Fibroblast of skin of right quadriceps (primary cell): ENCODE measurements around the gene TMEM244.
A peak's percentile ranks its signal among the peaks of the same experiment; 100 is the strongest.
"Not testable (repeated sequence)": the region's sequence is repeated elsewhere in the genome, so short reads cannot be mapped to it uniquely, and the experiment has no call there.

Experiments
- DNase-seq: peaks from one replicate; pipeline ENCODE4 v3.0.0-alpha.2; 2013

Gene TMEM244

DNA sequence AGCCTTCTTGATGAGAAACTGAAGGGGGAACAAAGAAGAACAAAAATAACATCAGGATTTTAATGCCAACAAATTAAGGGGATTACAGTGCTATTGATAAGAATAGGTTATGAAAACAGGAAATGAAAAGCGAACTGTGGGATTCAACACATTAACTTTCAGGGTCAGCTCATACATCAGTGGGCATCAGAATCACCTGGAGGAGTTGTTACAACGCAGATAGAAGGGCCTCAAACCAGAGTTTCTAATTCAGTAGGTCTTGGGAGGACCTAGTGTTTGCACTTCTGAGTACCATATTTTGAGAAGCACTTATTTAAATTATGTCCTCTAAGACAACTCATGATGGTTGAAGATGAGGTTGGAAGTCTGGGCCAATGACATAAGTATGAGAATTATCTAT is 5.6 kb upstream of the TMEM244 start:
- DNase-seq = no peak

DNA sequence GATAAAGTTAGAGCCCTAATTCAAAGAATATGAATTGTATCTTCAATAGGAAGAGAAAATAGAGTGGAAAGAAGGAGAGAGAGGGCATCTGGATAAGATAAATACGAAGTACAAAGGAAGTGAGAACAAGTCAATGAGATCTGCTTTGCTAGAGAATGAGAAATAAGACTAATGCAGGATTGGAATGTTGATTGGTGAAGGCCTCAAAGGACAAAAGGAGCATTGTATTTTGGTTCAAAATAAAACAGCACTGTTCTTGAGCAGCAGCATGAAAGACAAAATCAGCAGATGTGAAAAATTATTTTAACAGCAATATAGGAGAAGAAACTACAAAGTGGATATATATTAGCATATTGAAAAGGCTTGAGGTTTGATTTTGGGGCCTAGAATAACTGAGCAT is 5.1 kb upstream of the TMEM244 start:
- no peak for DNase-seq

DNA sequence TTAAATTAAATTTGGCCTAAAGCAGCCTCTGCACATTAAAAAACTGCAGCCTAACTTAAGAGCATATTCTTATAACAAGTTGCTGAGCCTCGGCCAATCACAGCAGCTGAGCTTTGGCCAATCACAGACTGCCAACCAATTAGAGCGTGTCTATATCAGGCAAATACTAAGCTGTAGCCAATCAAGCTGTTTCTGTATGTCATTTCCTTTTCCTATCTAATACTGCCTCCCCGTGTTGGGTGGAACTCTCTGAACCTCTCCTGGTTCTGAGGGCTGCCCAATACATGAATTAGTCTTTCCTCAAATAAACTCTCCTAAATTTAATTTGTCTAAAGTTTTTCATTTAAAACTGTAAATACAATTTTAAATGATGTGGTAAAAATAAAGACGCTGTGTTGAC is 3.9 kb upstream of the TMEM244 start:
- no peak for DNase-seq

DNA sequence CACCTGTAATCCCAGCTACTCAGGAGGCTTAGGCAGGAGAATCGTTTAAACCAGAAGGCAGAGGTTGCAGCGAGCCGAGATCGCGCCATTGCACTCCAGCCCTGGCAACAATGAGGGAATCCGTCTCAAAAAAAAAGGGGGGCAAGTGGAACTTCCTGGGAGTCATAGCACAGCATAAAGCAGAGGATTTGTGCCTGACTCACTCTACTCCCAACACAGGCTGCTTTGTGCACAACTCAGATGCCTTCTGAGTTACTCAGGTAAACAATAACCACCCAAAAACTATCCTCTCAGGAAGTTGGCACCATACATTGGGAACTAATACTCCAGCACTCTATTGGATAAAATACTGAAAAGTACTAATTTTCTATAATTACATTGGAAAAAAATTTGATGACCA is 2.5 kb upstream of the TMEM244 start:
- DNase-seq = peak; percentile 59

DNA sequence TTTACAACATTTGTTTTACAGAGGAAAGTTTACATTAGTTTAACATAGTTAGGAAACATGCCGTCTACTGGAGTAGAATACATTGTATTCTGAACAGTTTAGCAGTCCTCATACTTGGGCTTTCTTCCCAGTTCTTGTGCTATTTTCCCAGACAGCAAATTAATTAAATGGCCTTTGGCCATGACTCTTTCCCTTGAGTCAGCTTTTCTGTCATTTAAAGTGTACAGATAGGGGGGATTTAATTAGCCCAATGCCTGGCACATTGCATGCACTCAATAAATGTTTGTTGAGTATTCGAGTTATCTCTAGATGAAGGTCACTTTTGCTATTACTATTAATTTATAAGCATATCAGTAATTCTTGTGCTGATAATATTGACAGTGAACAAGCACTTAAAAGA is 1.6 kb downstream of the TMEM244 start:
- peak; percentile 38 for DNase-seq

DNA sequence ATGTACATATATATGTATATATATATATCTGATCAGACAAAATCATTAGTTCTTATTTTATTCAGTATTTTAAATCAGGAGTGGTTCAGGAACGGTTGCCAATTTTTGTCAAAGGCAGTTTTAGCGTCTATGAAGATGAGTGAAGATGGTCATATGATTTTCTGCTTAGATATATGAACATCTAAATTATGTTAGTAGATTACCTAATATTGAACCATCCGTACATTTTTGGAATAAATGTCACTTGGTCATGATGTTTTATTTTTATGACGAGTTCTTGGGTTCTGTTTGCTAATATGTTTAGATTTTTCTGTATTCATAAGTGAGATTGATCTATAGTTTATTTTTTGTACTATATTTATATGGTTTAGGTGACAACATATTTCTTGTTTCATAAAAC is 3.3 kb downstream of the TMEM244 start:
- DNase-seq = no peak

DNA sequence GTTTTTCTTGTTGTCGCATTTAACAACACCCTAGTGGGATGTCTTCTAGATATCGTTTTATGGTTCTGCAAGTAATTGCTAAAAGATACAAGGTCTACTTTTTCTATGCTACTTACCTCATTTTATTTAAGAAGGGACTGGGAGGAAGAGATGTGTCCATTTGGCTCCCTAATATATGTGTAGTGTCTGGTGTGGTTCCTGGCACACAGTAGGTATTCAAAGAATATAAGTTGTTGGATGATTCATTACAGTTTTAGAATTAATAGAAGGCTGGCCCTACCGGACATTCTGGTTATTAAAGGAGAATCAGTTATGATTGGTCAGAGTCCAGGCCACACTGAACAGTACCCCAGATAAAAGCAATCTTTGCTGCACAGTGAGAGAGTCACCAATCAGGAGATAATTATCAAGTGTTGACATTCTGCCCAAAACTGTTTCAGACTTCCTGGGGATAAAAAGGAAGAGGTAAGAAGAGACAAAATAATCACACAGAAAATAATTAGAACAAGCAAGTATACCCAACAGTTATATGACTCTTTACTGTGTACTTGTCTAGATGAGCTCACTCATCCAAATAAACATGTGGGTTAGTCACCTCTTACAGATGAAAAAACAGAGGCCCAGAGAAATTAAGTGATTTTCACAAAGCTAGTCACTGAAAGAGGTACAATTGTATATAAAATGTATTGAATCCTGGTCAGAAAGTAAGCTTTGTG is 7.0 kb downstream of the TMEM244 start:
- peak; percentile 74 for DNase-seq

DNA sequence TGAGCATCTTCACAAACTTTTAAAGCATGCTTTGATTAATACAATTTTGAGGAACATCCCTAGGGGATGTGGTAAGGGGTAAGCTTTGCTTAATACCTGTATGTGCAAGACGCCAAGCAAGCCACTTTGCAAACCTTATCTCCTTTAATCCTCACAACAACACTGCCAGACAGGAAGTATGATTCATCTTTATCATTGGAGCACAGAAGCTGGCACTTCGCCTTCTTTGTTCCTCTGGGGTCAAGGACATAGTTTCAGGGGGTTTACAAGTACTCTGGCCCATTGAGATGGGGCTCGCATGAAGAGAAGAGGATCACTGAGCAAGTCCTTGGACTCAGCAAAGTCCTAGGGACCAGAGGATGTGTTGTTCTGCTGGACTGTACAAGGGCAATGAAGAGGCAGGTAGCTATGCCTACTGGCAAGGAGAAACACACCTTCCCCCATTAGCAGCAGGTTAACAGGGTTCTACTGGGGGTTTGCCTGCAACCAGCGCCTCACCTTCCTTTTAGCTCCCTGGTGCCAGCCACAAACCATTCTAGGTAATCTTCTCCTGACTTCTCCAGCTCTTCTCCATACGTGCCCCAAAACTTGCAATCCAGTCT is 8.8 kb downstream of the TMEM244 start:
- DNase-seq = peak; percentile 15

DNA sequence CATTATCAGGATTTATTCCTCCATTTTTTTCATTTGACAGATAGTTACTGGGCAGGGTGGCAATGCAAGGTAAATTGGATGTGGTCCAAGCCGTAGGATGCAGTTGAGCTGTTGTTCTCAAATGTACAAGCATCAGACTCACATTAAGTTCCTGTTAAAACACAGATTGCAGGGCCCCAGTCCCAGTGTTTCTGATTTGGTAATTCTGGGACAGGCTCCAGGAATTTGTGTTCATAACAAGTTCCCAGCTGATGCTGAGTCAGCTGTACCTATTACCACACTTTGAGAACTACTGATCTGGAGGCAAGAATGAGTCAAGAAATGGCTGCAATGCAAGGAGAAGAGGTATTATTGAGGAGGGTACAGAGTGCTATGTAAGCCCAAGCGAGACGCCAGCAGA is 11.7 kb downstream of the TMEM244 start:
- peak; percentile 69 for DNase-seq

DNA sequence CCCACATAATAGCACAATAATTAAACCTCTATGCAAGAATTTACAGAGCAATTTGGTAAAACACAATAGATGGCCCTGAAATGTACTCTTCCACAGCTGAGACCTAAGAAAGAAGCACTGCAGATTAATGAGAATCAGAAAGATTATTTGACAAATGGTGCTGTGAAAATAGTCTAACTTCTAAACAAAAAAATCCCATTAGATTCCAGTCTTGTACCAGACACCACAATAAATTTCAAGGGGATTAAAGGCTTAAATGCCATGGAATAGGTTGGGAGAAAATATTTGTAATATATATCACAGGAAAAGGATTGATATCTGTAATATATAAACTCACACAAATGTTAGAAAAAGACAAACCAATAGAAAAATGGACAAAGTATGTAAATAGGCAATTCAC is 14.4 kb downstream of the TMEM244 start:
- DNase-seq = no peak

DNA sequence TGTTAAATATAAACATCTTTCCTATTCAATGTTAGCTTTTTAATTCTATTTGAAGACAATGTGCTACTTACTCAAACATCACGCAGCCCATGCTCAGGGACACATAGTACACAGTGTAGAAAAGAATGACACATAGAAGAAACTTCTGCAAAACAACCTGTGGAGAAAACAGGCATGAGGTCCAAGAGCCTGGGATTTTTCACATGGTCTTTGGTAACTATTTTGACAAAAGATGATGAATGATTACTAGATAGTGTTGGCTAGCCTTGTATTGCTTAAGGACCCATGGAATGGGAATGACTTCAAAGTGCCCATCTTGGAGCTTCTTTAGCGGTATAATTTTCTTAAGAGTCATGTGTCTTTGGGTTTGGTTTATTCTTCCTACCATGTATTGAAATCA is 15.4 kb downstream of the TMEM244 start:
- no peak for DNase-seq

DNA sequence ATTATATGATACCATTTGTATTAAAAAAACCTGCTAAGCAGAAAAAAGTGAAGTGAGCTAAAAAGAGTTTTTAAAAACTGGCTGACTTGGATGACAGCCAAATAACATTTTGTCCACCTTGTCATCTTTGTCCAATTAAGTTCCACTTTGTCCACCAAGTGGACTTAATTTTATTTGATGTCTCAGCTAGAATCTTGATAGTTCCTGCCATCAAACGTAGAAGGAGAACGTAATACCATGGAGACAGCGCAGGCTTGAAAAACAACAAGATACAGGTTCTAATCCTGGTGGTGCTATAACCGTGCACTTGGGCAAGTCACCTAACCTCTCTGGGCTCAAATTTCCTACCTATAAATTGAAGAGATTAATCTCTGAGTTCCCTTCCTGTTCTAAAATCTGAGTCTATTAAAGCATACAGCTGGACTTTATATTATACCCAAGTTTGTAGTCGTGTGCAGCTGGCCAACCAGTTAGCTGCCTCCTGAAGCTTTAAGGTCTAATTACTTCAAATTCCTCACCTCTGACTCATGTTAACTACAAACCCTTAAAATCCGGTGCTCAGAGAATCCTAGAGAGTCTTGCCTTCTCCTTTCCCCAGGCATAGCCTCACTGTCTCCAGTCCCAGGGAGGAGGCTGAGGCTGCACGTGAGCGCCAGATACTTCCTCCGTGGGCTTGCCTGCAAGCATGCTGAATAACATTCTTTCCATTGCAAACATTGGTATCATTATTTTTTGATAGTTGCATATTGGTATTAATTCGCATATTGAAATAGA is 16.8 kb downstream of the TMEM244 start:
- peak; percentile 86 for DNase-seq

DNA sequence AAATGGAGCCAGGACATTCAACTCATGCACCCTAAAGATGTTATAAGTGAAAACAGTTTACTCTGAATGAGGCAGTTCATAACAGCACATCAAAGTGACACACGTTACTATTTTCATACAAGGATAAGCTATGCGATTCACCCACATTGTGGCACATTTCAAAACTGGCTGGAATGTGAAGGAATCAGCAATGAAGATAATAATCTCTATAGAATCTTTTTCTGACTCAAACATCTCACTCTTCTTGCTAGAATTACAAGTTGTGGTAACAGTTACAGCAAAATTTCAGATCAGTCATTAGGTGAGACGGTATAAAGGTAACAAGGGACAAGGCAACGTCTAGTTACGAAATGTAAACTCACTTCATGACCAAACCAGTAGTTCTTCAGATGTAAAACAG is 17.5 kb downstream of the TMEM244 start:
- peak; percentile 39 for DNase-seq

DNA sequence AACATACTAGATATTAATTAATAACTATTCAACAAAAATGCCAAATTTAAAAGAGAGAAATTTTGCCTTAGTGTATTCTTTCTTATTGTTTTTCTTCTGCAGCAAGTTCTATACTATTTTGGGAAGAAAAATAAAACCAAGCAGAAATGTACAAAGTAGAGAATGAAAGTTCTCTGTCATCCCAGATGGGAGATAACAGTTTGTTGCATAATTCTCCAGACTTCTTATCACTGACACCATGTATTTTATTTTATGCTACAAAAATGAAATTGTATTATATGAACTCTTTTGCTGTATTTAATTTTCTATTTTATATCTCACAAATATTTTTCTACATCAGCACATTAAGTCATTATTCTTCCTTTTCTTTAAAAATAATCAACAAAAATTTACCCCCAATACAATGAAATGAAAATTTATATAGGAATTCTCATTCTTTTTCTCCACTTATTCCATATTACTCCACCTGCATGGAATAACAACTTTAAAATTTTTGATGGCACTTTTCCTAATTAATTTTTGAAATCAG is 18.2 kb downstream of the TMEM244 start:
- no peak for DNase-seq

DNA sequence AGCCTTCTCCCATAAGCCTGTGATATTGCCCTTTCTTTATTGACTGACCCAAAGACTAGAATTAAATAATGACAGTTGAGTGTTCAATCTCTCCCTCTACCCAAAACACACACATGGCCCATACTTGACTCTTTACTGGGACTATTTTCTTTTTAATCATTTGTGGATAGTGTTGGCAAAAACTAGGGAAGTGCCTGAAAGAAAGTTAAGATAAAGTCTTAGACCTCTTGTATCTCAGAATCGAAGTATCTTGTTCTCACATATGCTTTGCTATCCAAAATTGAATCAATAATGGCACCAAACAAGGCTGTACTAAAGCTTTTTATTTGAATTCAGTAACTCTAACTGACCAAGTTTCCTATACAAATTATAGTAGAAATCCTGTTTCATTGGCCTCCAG is 19.0 kb downstream of the TMEM244 start:
- no peak for DNase-seq

DNA sequence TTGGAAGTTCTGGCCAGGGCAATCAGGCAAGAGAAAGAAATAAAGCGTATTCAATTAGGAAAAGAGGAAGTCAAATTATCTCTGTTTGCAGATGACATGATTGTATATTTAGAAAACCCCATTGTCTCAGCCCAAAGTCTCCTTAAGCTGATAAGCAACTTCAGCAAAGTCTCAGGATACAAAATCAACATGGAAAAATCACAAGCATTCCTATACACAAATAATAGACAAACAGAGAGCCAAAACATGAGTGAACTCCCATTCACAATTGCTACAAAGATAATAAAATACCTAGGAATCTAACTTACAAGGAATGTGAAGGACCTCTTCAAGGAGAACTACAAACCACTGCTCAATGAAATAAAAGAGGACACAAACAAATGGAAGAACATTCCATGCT is 21.6 kb downstream of the TMEM244 start:
- DNase-seq = not testable (repeated sequence)

DNA sequence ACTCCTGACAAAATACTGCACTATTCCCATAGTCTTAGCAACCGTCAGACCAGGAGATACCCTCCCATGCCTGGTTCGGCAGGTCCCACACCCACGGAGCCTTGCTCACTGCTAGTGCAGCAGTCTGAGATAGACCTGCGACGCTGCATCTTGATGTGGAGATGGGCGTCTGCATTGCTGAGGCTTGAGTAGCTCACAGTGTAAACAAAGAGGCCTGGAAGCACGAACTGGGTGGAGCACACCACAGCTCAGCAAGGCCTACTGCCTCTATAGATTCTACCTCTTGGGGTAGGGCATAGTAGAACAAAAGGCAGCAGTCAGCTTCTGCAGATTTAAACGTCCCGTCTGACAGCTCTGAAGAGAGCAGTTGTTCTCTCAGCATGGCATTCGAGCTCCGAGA is 25.4 kb downstream of the TMEM244 start:
- DNase-seq = no peak

DNA sequence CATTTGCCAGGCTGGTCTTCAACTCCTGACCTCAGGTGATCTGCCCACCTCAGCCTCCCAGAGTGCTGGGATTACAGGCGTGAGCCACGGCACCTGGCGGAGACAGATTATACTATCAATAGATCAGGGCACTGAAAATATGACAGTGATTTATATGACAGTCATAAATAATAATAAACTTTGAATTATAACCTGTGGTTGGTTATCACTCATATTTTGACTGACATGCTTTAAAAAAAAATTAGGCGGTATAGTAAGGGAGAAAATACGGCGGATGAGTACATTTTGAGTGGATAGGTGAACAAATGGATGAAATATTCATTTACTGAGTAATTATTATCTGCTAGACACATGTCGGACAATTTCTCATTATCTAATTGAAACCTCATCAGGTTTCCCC is 28.8 kb downstream of the TMEM244 start:
- DNase-seq = no peak

DNA sequence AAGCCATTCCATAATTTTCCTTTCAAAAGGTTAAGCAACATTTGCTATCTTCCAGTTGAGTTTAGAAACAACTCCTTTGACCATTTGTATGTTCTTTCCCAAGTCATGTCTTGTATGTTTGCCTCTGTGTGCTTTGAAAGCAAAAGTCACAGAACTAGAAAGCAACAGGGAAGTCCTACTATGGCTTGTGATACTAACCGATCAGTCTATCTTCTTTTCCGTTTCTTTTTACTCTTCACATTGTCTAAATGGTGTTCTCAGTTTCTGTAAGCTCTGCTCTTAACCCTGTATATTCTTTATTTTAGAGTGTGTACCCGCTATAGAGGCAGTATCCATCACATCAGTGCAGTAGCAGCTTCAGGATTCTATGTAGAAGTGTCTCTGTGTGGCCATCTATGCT is 32.9 kb downstream of the TMEM244 start:
- no peak for DNase-seq

DNA sequence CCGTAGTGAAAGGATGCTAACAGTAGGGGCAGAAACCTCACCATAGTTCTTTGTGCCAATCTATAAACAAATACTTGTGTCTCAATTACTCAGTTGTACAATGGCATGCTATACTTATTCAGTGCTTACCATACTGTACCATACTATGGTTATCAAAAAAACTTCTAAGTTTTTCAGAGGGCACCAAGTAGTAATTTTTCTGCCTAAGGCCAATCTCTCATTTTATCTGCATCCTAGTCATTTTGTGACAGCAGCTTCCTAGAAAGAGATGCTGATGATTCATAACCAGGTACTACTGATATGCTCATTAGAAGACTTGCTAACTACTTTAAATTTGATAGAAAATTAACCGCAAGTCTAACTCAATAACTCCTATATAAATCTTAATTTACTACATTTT is 42.9 kb downstream of the TMEM244 start:
- DNase-seq = no peak

DNA sequence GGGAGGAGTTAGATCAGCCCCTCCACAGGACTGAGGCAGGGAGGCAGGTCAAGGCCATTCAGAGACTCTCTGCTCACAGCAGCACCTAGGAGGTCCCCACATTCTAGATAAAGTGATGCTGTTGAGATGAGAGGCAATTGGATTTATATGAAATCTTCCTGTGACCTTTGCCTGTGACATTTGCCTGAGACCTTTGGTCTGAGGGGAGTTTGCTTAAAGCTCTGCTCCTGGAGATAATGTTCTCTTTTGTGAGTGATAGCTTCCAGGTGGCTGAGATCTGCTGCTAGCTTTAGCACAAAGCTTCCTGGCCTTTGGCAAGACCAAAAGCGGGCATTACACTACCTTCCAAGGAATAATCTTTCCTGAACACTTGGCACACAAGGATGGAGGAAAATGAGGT is 43.3 kb downstream of the TMEM244 start:
- no peak for DNase-seq

DNA sequence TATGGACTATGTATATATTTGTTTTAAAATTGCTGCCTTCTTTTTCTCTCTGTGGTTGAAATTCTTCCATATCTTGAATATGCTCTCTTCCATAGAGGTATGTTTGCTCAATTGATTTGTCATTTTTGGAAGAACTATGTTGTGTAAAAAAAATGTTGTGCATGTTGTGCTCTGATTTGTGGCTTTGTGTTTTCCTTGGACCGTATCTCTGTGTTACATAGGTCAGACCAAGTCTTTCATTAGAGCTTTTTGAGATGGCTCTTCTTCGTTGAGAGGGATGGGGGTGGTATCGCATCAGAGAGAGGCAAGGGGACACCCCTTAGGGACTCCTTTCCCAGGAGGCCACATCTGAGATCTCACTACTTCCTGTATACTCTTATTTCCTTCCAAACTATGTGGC is 43.8 kb downstream of the TMEM244 start:
- DNase-seq = no peak

DNA sequence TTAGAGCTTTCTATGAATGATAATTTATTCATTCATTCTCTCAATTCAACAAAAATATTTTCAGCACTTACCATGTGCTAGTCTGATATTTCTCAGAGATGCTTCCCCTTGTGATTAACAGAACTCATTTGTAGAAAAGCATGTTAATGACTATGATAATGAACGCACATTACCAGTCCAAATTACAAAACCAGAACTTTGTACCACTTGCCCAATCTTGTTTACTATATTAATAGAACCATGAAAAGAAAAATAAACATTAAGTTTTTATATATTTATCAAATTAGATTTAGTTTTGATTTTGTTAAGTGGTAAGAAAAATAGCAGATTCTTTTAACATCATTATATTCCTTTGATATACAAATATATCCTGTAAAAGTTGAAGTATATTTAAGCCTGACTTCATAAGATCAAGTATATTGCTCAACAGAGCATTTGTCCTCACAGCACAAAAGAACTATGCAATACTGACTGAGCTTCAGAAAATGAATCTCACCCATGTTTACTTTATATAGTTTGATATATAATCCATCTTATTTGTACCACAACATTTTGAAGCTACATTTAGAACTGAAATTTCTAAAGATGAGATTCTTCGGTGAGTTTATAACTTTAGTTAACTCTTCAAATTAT is 48.9 kb downstream of the TMEM244 start:
- DNase-seq = no peak

DNA sequence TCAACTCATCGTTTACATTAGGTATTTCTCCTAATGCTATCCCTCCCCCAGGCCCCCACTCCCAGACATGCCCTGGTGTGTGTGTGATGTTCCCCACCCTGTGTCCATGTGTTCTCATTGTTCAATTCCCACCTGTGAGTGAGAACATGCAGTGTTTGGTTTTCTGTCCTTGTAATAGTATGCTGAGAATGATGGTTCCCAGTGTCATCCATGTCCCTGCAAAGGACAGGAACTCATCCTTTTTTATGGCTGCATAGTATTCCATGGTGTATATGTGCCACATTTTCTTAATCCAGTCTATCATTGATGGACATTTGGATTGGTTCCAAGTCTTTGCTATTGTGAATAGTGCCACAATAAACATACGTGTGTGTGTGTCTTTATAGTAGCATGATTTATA is 54.0 kb downstream of the TMEM244 start:
- DNase-seq = not testable (repeated sequence)
